DND-41 (cell line): ENCODE measurements around the gene ANKRD39.

ENCODE experiments used
- ATAC-seq: fragments of 200-7000 bp; cut with Tn5 transposase; 3 replicates; pipeline ENCODE4 v1.9.1; 2021; ENCODE audit warnings: low read depth; ENCODE audit not compliant: insufficient read depth
- DNase-seq: peaks from one replicate; pipeline ENCODE4 v3.0.0-alpha.2; 2020
- H2AFZ ChIP-seq: 2 replicates; pipeline ENCODE4 v1.6.0; 2012; ENCODE audit warnings: low read depth, low read length
- H3K27ac ChIP-seq: 2 replicates; pipeline ENCODE4 v1.5.1; 2012; ENCODE audit warnings: low read length, inconsistent platforms
- H3K27me3 ChIP-seq: fragments of 200-600 bp; sonication (generic); 2 replicates; pipeline ENCODE4 v1.6.0; 2012; ENCODE audit warnings: low read length, mild to moderate bottlenecking, inconsistent platforms; ENCODE audit not compliant: insufficient read depth, poor library complexity
- H3K36me3 ChIP-seq: 2 replicates; pipeline ENCODE4 v1.5.1; 2012; ENCODE audit warnings: low read length, inconsistent platforms; ENCODE audit not compliant: insufficient read depth
- H3K4me1 ChIP-seq: 2 replicates; pipeline ENCODE4 v1.5.1; 2012; ENCODE audit warnings: mild to moderate bottlenecking, low read length; ENCODE audit not compliant: insufficient read depth
- H3K4me2 ChIP-seq: 2 replicates; pipeline ENCODE4 v1.6.0; 2012; ENCODE audit warnings: mild to moderate bottlenecking, moderate library complexity, low read length, inconsistent platforms; ENCODE audit not compliant: insufficient read depth
- H3K4me3 ChIP-seq, 2 experiments: fragments of 200-600 bp in 1 of 2; shearing (Covaris generic) in 1 of 2; 2 replicates each; pipeline ENCODE4 v1.5.1; 2012 to 2016; ENCODE audit warnings: inconsistent platforms in 2 of 2, low read length in 2 of 2, mild to moderate bottlenecking in 2 of 2, low read depth in 1 of 2, moderate library complexity in 1 of 2
- H3K79me2 ChIP-seq: 2 replicates; pipeline ENCODE4 v1.6.0; 2012; ENCODE audit warnings: low read length, inconsistent platforms; ENCODE audit not compliant: insufficient read depth
- H3K9ac ChIP-seq: 2 replicates; pipeline ENCODE4 v1.6.0; 2012; ENCODE audit warnings: low read depth, mild to moderate bottlenecking, inconsistent platforms, low read length, moderate library complexity
- H3K9me3 ChIP-seq: 2 replicates; pipeline ENCODE4 v1.5.1; 2012; ENCODE audit warnings: low read length, moderate library complexity, mild to moderate bottlenecking, inconsistent platforms; ENCODE audit not compliant: insufficient read depth, severe bottlenecking
- H4K20me1 ChIP-seq: 2 replicates; pipeline ENCODE4 v1.6.0; 2012; ENCODE audit warnings: low read length; ENCODE audit not compliant: insufficient read depth
- CTCF ChIP-seq: IDR thresholded peaks from 2 replicates; pipeline ENCODE4 v1.5.1; 2012; ENCODE audit warnings: borderline replicate concordance, low read length, moderate library complexity, mild to moderate bottlenecking; ENCODE audit not compliant: poor library complexity, severe bottlenecking; ENCODE audit errors: extremely low read depth
- EZH2 ChIP-seq: IDR thresholded peaks from 3 replicates; pipeline ENCODE4 v1.6.1; 2012; ENCODE audit warnings: borderline replicate concordance, low read depth, mild to moderate bottlenecking, moderate library complexity, low read length, inconsistent platforms; ENCODE audit not compliant: severe bottlenecking

The ANKRD39 gene

GRCh38 chr2:96903318-96903717 is 45.5 kb upstream of the ANKRD39 start:
- ATAC-seq: no peak
- no peak overlapping the region for H3K4me3 ChIP-seq
- H3K4me2 ChIP-seq: no peak overlapping the region
- H3K4me1 ChIP-seq: no peaks in the 10 kb centered on the region
- H3K36me3 ChIP-seq: no peaks in the 10 kb centered on the region
- DNase-seq: no peak
- no peak overlapping the region for H3K27ac ChIP-seq
- no peak overlapping the region for H2AFZ ChIP-seq
- H3K9ac ChIP-seq: no peak overlapping the region
- no peaks in the 10 kb centered on the region for H3K9me3 ChIP-seq
- no peaks in the 10 kb centered on the region for H4K20me1 ChIP-seq
- no peaks in the 10 kb centered on the region for H3K27me3 ChIP-seq
- no peaks in the 10 kb centered on the region for H3K79me2 ChIP-seq
- no peak for TF ChIP-seq EZH2
- no peak for TF ChIP-seq CTCF

- Histone ChIP-seq H3K9ac (no peak overlapping the region), H3K4me3 (no peak overlapping the region), H3K27ac (no peak overlapping the region), H3K36me3 (no peaks in the 10 kb centered on the region), H3K4me2 (no peak overlapping the region), H3K9me3 (no peaks in the 10 kb centered on the region), H3K79me2 (no peaks in the 10 kb centered on the region), H4K20me1 (no peaks in the 10 kb centered on the region; the same call in 1 of the 2 replicates), H3K4me1 (no peaks in the 10 kb centered on the region), H2AFZ (no peak overlapping the region), H3K27me3 (no peaks in the 10 kb centered on the region)
- no peak for ATAC-seq
- DNase-seq: no peak
- no peak for TF ChIP-seq EZH2
- TF ChIP-seq CTCF: no peak
These were observed 42.4 kb upstream of the ANKRD39 start for GRCh38 chr2:96900237-96900636.

GRCh38 chr2:96899413-96899741 is 41.6 kb upstream of the ANKRD39 start:
- Histone ChIP-seq H4K20me1 (no peaks in the 10 kb centered on the region; the same call in 1 of the 2 replicates), H3K27me3 (no peaks in the 10 kb centered on the region), H2AFZ (no peak overlapping the region), H3K79me2 (no peaks in the 10 kb centered on the region), H3K9me3 (no peaks in the 10 kb centered on the region), H3K4me1 (no peaks in the 10 kb centered on the region), H3K4me2 (no peak overlapping the region), H3K4me3 (no peak overlapping the region), H3K36me3 (no peaks in the 10 kb centered on the region), H3K9ac (no peak overlapping the region), H3K27ac (no peak overlapping the region)
- ATAC-seq (no peak), DNase-seq (no peak)
- no peak for TF ChIP-seq CTCF

- Histone ChIP-seq H4K20me1 (no peaks in the 10 kb centered on the region; the same call in 1 of the 2 replicates), H3K4me2 (no peak overlapping the region), H3K27me3 (no peaks in the 10 kb centered on the region), H3K4me3 (no peak overlapping the region), H3K9me3 (no peaks in the 10 kb centered on the region), H3K36me3 (no peaks in the 10 kb centered on the region), H2AFZ (no peak overlapping the region), H3K9ac (no peak overlapping the region), H3K27ac (no peak overlapping the region), H3K4me1 (no peaks in the 10 kb centered on the region), H3K79me2 (no peaks in the 10 kb centered on the region)
- DNase-seq: no peak
- TF ChIP-seq CTCF: no peak
- no peak for TF ChIP-seq EZH2
- no peak for ATAC-seq
These were observed 41.0 kb upstream of the ANKRD39 start for GRCh38 chr2:96898641-96899412.
